SK-N-SH (cell line): Measurements from ENCODE around the gene PARVG. TPM values are rescaled to one million over a fixed set of nuclear protein-coding genes. Genes with fewer than 3 reads are reported as not detected.

ENCODE experiments used
- CTCF ChIA-PET: fragments of 300-600, 350-600 bp; formaldehyde crosslinking; extraction: SDS; loops from one replicate; lab custom pipeline; 2021; lab: Yijun Ruan, JAX
- POLR2A ChIA-PET: fragments of 350-600 bp; sonication (Branson Sonifier 250); formaldehyde crosslinking; extraction: SDS; loops from one replicate; lab custom pipeline; 2020; ENCODE audit warnings: antibody characterized with exemption, inconsistent platforms; lab: Yijun Ruan, JAX
- DNase-seq: peaks from one replicate; pipeline ENCODE4 v3.0.0; 2012
- H2AFZ ChIP-seq: fragments of 200-600 bp; sonication (generic); 2 replicates; pipeline ENCODE4 v1.8.1; 2016; ENCODE audit warnings: antibody characterized with exemption, mild to moderate bottlenecking, low read depth
- H3F3A ChIP-seq: fragments of 200-600 bp; sonication (generic); replicated peaks from 2 replicates; pipeline ENCODE3; 2016; ENCODE audit warnings: antibody characterized with exemption, mild to moderate bottlenecking; ENCODE audit not compliant: insufficient read depth
- H3K27ac ChIP-seq, 2 experiments: fragments of 200-500 bp in 1 of 2; fragments of 200-600 bp in 1 of 2; sonication (Bioruptor generic) in 1 of 2; sonication (generic), shearing (Covaris generic) in 1 of 2; 2 replicates each; pipeline versions ENCODE4 v1.5.1 to v1.6.1; 2014 to 2016; ENCODE audit warnings: low read depth in 2 of 2, inconsistent platforms in 1 of 2, low read length in 1 of 2, mild to moderate bottlenecking in 1 of 2, mixed read lengths in 1 of 2
- H3K27me3 ChIP-seq: fragments of 200-600 bp; sonication (generic), shearing (Covaris generic); 2 replicates; pipeline ENCODE4 v1.6.1; 2016; ENCODE audit warnings: mixed run types; ENCODE audit not compliant: insufficient read depth
- H3K36me3 ChIP-seq, 2 experiments: fragments of 200-500 bp in 1 of 2; fragments of 200-600 bp in 1 of 2; sonication (Bioruptor generic) in 1 of 2; sonication (generic) in 1 of 2; replicated peaks in 1 of 2; 2 replicates each; pipeline versions ENCODE3 to v1.5.1; 2014 to 2016; ENCODE audit warnings: low read length in 1 of 2, mild to moderate bottlenecking in 1 of 2; ENCODE audit not compliant: insufficient read depth in 2 of 2, control insufficient read depth in 1 of 2
- H3K4me1 ChIP-seq, 2 experiments: fragments of 200-500 bp in 1 of 2; fragments of 200-600 bp in 1 of 2; sonication (Bioruptor generic) in 1 of 2; sonication (generic), shearing (Covaris generic) in 1 of 2; 2 replicates each; pipeline versions ENCODE4 v1.5.1 to v1.6.1; 2014 to 2016; ENCODE audit warnings: low read depth in 1 of 2, low read length in 1 of 2, mixed run types in 1 of 2; ENCODE audit not compliant: insufficient read depth in 2 of 2, control insufficient read depth in 1 of 2
- H3K4me2 ChIP-seq: fragments of 200-600 bp; sonication (generic), shearing (Covaris generic); 2 replicates; pipeline ENCODE4 v1.6.1; 2017; ENCODE audit warnings: mixed run types
- H3K4me3 ChIP-seq, 2 experiments: fragments of 200-500 bp in 1 of 2; fragments of 200-600 bp in 1 of 2; sonication (Bioruptor generic) in 1 of 2; sonication (generic), shearing (Covaris generic) in 1 of 2; 2 replicates each; pipeline versions ENCODE4 v1.5.1 to v1.8.1; 2014 to 2016; ENCODE audit warnings: low read depth in 2 of 2, inconsistent platforms in 1 of 2, low read length in 1 of 2, mild to moderate bottlenecking in 1 of 2, mixed read lengths in 1 of 2, moderate library complexity in 1 of 2
- H3K79me2 ChIP-seq: fragments of 200-600 bp; sonication (generic); 2 replicates; pipeline ENCODE4 v1.8.1; 2017; ENCODE audit warnings: mild to moderate bottlenecking; ENCODE audit not compliant: insufficient read depth
- H3K9ac ChIP-seq: fragments of 200-600 bp; sonication (generic); 2 replicates; pipeline ENCODE4 v1.6.1; 2017; ENCODE audit warnings: mixed run types
- H3K9me2 ChIP-seq: fragments of 200-600 bp; sonication (generic); 2 replicates; pipeline ENCODE4 v1.6.1; 2017; ENCODE audit warnings: mixed run types
- H3K9me3 ChIP-seq: fragments of 200-600 bp; sonication (generic); 2 replicates; pipeline ENCODE4 v1.6.1; 2017; ENCODE audit warnings: mixed run types, mild to moderate bottlenecking, moderate library complexity
- H4K20me1 ChIP-seq: fragments of 200-600 bp; sonication (generic); 2 replicates; pipeline ENCODE4 v1.6.1; 2017; ENCODE audit warnings: mild to moderate bottlenecking, mixed run types; ENCODE audit not compliant: insufficient read depth
- CHD2 ChIP-seq: fragments of 150-350 bp; IDR thresholded peaks from 2 replicates; pipeline ENCODE4 v1.6.1; 2018; ENCODE audit warnings: low read length; ENCODE audit not compliant: partially characterized antibody
- ELF1 ChIP-seq: IDR thresholded peaks from 2 replicates; pipeline ENCODE4 v1.4.0; 2012
- EP300 ChIP-seq, 2 experiments: IDR thresholded peaks; 2 replicates each; pipeline versions ENCODE4 v1.4.0 to v1.6.1; 2012; ENCODE audit warnings: borderline replicate concordance in 1 of 2, low read depth in 1 of 2, low read length in 1 of 2
- EZH2phosphoT487 ChIP-seq: fragments of 200-600 bp; sonication (generic); IDR thresholded peaks from 2 replicates; pipeline ENCODE4 v1.6.1; 2017; ENCODE audit warnings: low read depth, mixed run types, mild to moderate bottlenecking, antibody characterized with exemption, moderate library complexity, borderline replicate concordance
- FOSL2 ChIP-seq: IDR thresholded peaks from 2 replicates; pipeline ENCODE4 v1.4.0; 2012; ENCODE audit warnings: low read depth, mild to moderate bottlenecking, moderate library complexity, borderline replicate concordance
- GABPA ChIP-seq: IDR thresholded peaks from 2 replicates; pipeline ENCODE4 v1.4.0; 2012; ENCODE audit warnings: low read depth, mild to moderate bottlenecking
- MEF2A ChIP-seq: IDR thresholded peaks from 2 replicates; pipeline ENCODE4 v1.4.0; 2012; ENCODE audit warnings: low read depth, borderline replicate concordance
- NFIC ChIP-seq: IDR thresholded peaks from 2 replicates; pipeline ENCODE4 v1.4.0; 2012; ENCODE audit warnings: borderline replicate concordance
- RCOR1 ChIP-seq: fragments of 150-350 bp; IDR thresholded peaks from 2 replicates; pipeline ENCODE4 v1.6.1; 2017; ENCODE audit warnings: antibody characterized with exemption, low read length
- SIN3A ChIP-seq: IDR thresholded peaks from 2 replicates; pipeline ENCODE4 v1.6.1; 2012; ENCODE audit warnings: low read depth, mild to moderate bottlenecking, low read length, moderate library complexity, borderline replicate concordance
- SMC3 ChIP-seq: IDR thresholded peaks from 2 replicates; pipeline ENCODE4 v1.6.1; 2012; ENCODE audit warnings: low read depth, low read length, improper control_type of control experiment
- TAF1 ChIP-seq: IDR thresholded peaks from 2 replicates; pipeline ENCODE4 v1.6.1; 2012; ENCODE audit warnings: low read depth, mild to moderate bottlenecking, low read length, moderate library complexity, borderline replicate concordance
- TCF12 ChIP-seq: IDR thresholded peaks from 2 replicates; pipeline ENCODE4 v1.4.0; 2012
- TEAD4 ChIP-seq: IDR thresholded peaks from 2 replicates; pipeline ENCODE4 v1.4.0; 2012; ENCODE audit warnings: mild to moderate bottlenecking, borderline replicate concordance; ENCODE audit not compliant: insufficient read depth
- USF1 ChIP-seq: IDR thresholded peaks from 2 replicates; pipeline ENCODE4 v1.4.0; 2012; ENCODE audit warnings: low read depth, borderline replicate concordance
- WGBS: methylation state at CpG from one replicate; pipeline ENCODE4 v1.1.6; 2017; ENCODE audit warnings: low lambda C conversion rate; 5-methylcytosine and 5-hydroxymethylcytosine counted together
- polyA plus RNA-seq, 3 experiments: library from polyadenylated mRNA; depleted of rRNA; stranded (reverse); fragments of >200 nt; gene quantifications; 2 replicates each; pipeline ENCODE4 v1.2.3, GENCODE V29; 2012
- TF ChIP-seq, protein P1 (sequence below): IDR thresholded peaks from 2 replicates; pipeline ENCODE4 v1.4.0; 2012; ENCODE audit warnings: low read depth, borderline replicate concordance
- TF ChIP-seq, protein P2 (sequence below): IDR thresholded peaks from 2 replicates; pipeline ENCODE4 v1.6.1; 2012; ENCODE audit warnings: mild to moderate bottlenecking, low read depth, low read length, moderate library complexity
- TF ChIP-seq, protein P3 (sequence below): IDR thresholded peaks from 2 replicates; pipeline ENCODE4; 2012

The PARVG gene
- polyA plus RNA-seq, 1 of the 3 experiments (the other 2 are of a cell fraction) = 0.05 TPM

DNA sequence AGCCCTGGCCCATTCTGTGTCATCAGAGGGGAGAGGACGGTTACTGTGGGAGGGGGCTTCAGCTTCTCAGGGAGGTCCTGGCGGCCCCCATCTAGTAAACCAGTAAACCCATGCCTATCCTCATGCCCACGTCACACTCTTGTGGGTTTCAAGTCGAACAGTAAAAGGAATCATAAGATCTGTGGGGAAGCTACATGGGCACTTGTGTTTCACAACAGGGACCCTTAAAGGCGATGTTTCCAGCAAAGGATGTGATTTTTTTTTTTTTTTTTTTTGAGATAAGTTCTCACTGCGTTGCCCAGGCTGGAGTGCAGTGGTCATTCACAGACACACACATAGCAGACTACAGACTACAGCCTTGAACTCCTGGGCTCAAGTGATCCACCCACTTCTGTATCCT, 9.2 kb upstream of the PARVG start:
- CTCF ChIA-PET = no interaction called here

More for the DNA sequence above, 9.2 kb upstream of the PARVG start:
- TF ChIP-seq TAF1 (no peak), TEAD4 (no peak), EZH2phosphoT487 (no peak), EP300 (IDR thresholded peaks at IDR 0.05; ENCODE audit: borderline replicate concordance in 1 of 2, low read depth in 1 of 2, low read length in 1 of 2) (no peak), NFIC (no peak), FOSL2 (no peak), SIN3A (no peak), MEF2A (no peak), CHD2 (no peak), SMC3 (no peak), TCF12 (no peak), USF1 (no peak), RCOR1 (no peak), GABPA (no peak), ELF1 (no peak)
- TF ChIP-seq, protein P1, sequence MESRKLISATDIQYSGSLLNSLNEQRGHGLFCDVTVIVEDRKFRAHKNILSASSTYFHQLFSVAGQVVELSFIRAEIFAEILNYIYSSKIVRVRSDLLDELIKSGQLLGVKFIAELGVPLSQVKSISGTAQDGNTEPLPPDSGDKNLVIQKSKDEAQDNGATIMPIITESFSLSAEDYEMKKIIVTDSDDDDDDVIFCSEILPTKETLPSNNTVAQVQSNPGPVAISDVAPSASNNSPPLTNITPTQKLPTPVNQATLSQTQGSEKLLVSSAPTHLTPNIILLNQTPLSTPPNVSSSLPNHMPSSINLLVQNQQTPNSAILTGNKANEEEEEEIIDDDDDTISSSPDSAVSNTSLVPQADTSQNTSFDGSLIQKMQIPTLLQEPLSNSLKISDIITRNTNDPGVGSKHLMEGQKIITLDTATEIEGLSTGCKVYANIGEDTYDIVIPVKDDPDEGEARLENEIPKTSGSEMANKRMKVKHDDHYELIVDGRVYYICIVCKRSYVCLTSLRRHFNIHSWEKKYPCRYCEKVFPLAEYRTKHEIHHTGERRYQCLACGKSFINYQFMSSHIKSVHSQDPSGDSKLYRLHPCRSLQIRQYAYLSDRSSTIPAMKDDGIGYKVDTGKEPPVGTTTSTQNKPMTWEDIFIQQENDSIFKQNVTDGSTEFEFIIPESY = no peak
- TF ChIP-seq, protein P2, sequence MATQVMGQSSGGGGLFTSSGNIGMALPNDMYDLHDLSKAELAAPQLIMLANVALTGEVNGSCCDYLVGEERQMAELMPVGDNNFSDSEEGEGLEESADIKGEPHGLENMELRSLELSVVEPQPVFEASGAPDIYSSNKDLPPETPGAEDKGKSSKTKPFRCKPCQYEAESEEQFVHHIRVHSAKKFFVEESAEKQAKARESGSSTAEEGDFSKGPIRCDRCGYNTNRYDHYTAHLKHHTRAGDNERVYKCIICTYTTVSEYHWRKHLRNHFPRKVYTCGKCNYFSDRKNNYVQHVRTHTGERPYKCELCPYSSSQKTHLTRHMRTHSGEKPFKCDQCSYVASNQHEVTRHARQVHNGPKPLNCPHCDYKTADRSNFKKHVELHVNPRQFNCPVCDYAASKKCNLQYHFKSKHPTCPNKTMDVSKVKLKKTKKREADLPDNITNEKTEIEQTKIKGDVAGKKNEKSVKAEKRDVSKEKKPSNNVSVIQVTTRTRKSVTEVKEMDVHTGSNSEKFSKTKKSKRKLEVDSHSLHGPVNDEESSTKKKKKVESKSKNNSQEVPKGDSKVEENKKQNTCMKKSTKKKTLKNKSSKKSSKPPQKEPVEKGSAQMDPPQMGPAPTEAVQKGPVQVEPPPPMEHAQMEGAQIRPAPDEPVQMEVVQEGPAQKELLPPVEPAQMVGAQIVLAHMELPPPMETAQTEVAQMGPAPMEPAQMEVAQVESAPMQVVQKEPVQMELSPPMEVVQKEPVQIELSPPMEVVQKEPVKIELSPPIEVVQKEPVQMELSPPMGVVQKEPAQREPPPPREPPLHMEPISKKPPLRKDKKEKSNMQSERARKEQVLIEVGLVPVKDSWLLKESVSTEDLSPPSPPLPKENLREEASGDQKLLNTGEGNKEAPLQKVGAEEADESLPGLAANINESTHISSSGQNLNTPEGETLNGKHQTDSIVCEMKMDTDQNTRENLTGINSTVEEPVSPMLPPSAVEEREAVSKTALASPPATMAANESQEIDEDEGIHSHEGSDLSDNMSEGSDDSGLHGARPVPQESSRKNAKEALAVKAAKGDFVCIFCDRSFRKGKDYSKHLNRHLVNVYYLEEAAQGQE = no peak
- TF ChIP-seq, protein P3, sequence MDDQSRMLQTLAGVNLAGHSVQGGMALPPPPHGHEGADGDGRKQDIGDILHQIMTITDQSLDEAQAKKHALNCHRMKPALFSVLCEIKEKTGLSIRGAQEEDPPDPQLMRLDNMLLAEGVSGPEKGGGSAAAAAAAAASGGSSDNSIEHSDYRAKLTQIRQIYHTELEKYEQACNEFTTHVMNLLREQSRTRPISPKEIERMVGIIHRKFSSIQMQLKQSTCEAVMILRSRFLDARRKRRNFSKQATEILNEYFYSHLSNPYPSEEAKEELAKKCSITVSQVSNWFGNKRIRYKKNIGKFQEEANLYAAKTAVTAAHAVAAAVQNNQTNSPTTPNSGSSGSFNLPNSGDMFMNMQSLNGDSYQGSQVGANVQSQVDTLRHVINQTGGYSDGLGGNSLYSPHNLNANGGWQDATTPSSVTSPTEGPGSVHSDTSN = no peak
- no peak overlapping the region for H2AFZ ChIP-seq
- WGBS = 83% methylated on average over 6 of the region's 6 CpGs
- H3K9me2 ChIP-seq = no peaks in the 10 kb centered on the region
- H3K27me3 ChIP-seq = no peaks in the 10 kb centered on the region
- DNase-seq = no peak
- H3K36me3 ChIP-seq = peaks cover 0 to 3% of the 10 kb centered on the region in 2 experiments
- no peaks in the 10 kb centered on the region for H4K20me1 ChIP-seq
- H3K9ac ChIP-seq = no peak overlapping the region
- H3K9me3 ChIP-seq = no peaks in the 10 kb centered on the region
- H3K4me3 ChIP-seq = no peak overlapping the region
- POLR2A ChIA-PET = no interaction called here
- H3K27ac ChIP-seq = no peak overlapping the region
- H3K4me1 ChIP-seq = no peaks in the 10 kb centered on the region
- H3K4me2 ChIP-seq = no peak overlapping the region
- no peaks in the 10 kb centered on the region for H3F3A ChIP-seq
- no peaks in the 10 kb centered on the region for H3K79me2 ChIP-seq
